GM23338 (cell line): ENCODE results near the gene HIVEP3. TPM values are rescaled to one million over a fixed set of nuclear protein-coding genes. Genes with fewer than 3 reads are reported as not detected.

Experiments
- ATAC-seq: fragments of 200-7000 bp; cut with Tn5 transposase; 3 replicates; pipeline ENCODE4 v1.9.1; 2020
- DNase-seq: peaks from one replicate; pipeline ENCODE4 v3.0.0-alpha.2; 2015; ENCODE audit warnings: low spot score
- H2AFZ ChIP-seq: fragments of 200-600 bp; sonication (generic); 2 replicates; pipeline ENCODE4 v1.8.0; 2016; ENCODE audit warnings: antibody characterized with exemption, mild to moderate bottlenecking, moderate library complexity
- H3F3A ChIP-seq: fragments of 200-600 bp; sonication (generic); replicated peaks from 2 replicates; pipeline ENCODE4 v1.8.0; 2017; ENCODE audit warnings: antibody characterized with exemption, mixed run types, low read depth
- H3K27ac ChIP-seq: fragments of 200-600 bp; sonication (generic); 2 replicates; pipeline ENCODE4 v1.6.1; 2016; ENCODE audit warnings: low read depth
- H3K27me3 ChIP-seq: fragments of 200-600 bp; sonication (generic); 2 replicates; pipeline ENCODE4 v1.8.0; 2016; ENCODE audit warnings: mild to moderate bottlenecking, mixed run types, moderate library complexity; ENCODE audit not compliant: insufficient read depth
- H3K36me3 ChIP-seq: fragments of 200-600 bp; sonication (generic); 2 replicates; pipeline ENCODE4 v1.8.0; 2016; ENCODE audit warnings: mild to moderate bottlenecking; ENCODE audit not compliant: insufficient read depth
- H3K4me1 ChIP-seq: fragments of 200-600 bp; sonication (generic); 2 replicates; pipeline ENCODE4 v1.8.0; 2016; ENCODE audit warnings: mild to moderate bottlenecking, moderate library complexity; ENCODE audit not compliant: insufficient read depth
- H3K4me2 ChIP-seq: fragments of 200-600 bp; sonication (generic); 2 replicates; pipeline ENCODE4 v1.7.1; 2017; ENCODE audit warnings: mixed run types
- H3K4me3 ChIP-seq: fragments of 200-600 bp; sonication (generic); 2 replicates; pipeline ENCODE4 v1.6.1; 2016; ENCODE audit warnings: mixed run types
- H3K79me2 ChIP-seq: fragments of 200-600 bp; sonication (generic); replicated peaks from 2 replicates; pipeline ENCODE4 v1.8.0; 2017; ENCODE audit warnings: mild to moderate bottlenecking; ENCODE audit not compliant: insufficient read depth
- H3K9me2 ChIP-seq: fragments of 200-600 bp; sonication (generic); 2 replicates; pipeline ENCODE4 v1.8.0; 2017; ENCODE audit not compliant: insufficient read depth
- H4K20me1 ChIP-seq: fragments of 200-600 bp; sonication (generic); replicated peaks from 2 replicates; pipeline ENCODE4 v1.8.0; 2017; ENCODE audit warnings: mild to moderate bottlenecking; ENCODE audit not compliant: insufficient read depth
- H3K27ac Mint-ChIP-seq: 2 replicates; pipeline ENCODE4 v1.8.0; 2020; ENCODE audit warnings: inconsistent platforms, mild to moderate bottlenecking, moderate library complexity, mixed read lengths
- H3K27me3 Mint-ChIP-seq: 3 replicates; pipeline ENCODE4 v1.8.0; 2022; ENCODE audit warnings: low read depth, mild to moderate bottlenecking, moderate library complexity, mixed read lengths, inconsistent platforms; ENCODE audit not compliant: insufficient read depth, poor library complexity
- H3K36me3 Mint-ChIP-seq: 3 replicates; pipeline ENCODE4 v1.8.0; 2021; ENCODE audit warnings: low read depth, mild to moderate bottlenecking, inconsistent platforms, moderate library complexity, mixed read lengths
- H3K4me1 Mint-ChIP-seq: 3 replicates; pipeline ENCODE4 v1.8.0; 2020; ENCODE audit warnings: mild to moderate bottlenecking, inconsistent platforms, mixed read lengths
- H3K4me3 Mint-ChIP-seq: 3 replicates; pipeline ENCODE4 v1.8.0; 2021; ENCODE audit warnings: moderate library complexity, mild to moderate bottlenecking, inconsistent platforms, mixed read lengths
- H3K9me3 Mint-ChIP-seq: 3 replicates; pipeline ENCODE4 v1.8.0; 2020; ENCODE audit warnings: moderate library complexity, mild to moderate bottlenecking, inconsistent platforms, mixed read lengths
- CREB1 ChIP-seq: fragments of 250-450 bp; sonication (Bioruptor Pico); IDR thresholded peaks from 2 replicates; pipeline ENCODE4 v1.5.0; 2020; ENCODE audit warnings: low read depth, mild to moderate bottlenecking, moderate library complexity
- EZH2 ChIP-seq: fragments of 200-600 bp; sonication (generic); IDR thresholded peaks from one replicate; pipeline ENCODE4 v1.8.0; 2017; ENCODE audit warnings: antibody characterized with exemption, mild to moderate bottlenecking, low read depth; ENCODE audit not compliant: unreplicated experiment
- EZH2phosphoT487 ChIP-seq: fragments of 200-600 bp; sonication (generic); IDR thresholded peaks from one replicate; pipeline ENCODE4 v1.8.1; 2018; ENCODE audit warnings: antibody characterized with exemption; ENCODE audit not compliant: unreplicated experiment
- JUNB ChIP-seq: IDR thresholded peaks from one replicate; pipeline ENCODE4 v1.6.1; 2016; ENCODE audit warnings: antibody characterized with exemption; ENCODE audit not compliant: unreplicated experiment
- NANOG ChIP-seq: IDR thresholded peaks from 2 replicates; pipeline ENCODE4 v1.6.1; 2016; ENCODE audit warnings: antibody characterized with exemption, borderline replicate concordance
- POLR2AphosphoS5 ChIP-seq: IDR thresholded peaks from 2 replicates; pipeline ENCODE4 v1.6.1; 2016; ENCODE audit warnings: antibody characterized with exemption, low read depth
- STAT1 ChIP-seq: IDR thresholded peaks from one replicate; pipeline ENCODE4 v1.6.1; 2016; ENCODE audit warnings: antibody characterized with exemption; ENCODE audit not compliant: unreplicated experiment
- ZNF114 ChIP-seq: fragments of 250-450 bp; sonication (Bioruptor Pico); IDR thresholded peaks from 2 replicates; pipeline ENCODE4 v1.5.0; 2020; ENCODE audit warnings: mild to moderate bottlenecking, moderate library complexity
- ZNF331 ChIP-seq: fragments of 250-450 bp; sonication (Bioruptor Pico); IDR thresholded peaks from 2 replicates; pipeline ENCODE4 v1.5.0; 2020; ENCODE audit warnings: low read depth, mild to moderate bottlenecking, moderate library complexity
- ZNF462 ChIP-seq: fragments of 250-450 bp; sonication (Bioruptor Pico); IDR thresholded peaks from 2 replicates; pipeline ENCODE4 v1.5.0; 2020; ENCODE audit warnings: mild to moderate bottlenecking, moderate library complexity
- polyA plus RNA-seq: library from polyadenylated mRNA; unstranded; fragments of >200 nt; fragmentation: Nextera tagmentation; extraction: Ambion mirVana; gene quantifications from 2 replicates; pipeline ENCODE4 v1.2.1, GENCODE V29; 2016
- total RNA-seq: library from RNA; depleted of rRNA; stranded (reverse); fragments of >200 nt; shearing (Covaris generic); gene quantifications from 2 replicates; pipeline ENCODE4 v1.2.3, GENCODE V29; 2014
- TF ChIP-seq, protein P1 (sequence below), 2 experiments: fragments of 200-600 bp in 1 of 2; sonication (generic) in 1 of 2; conservative IDR thresholded peaks; 2 replicates each; pipeline versions ENCODE4 v1.5.1 to v1.6.1; 2016 to 2017; ENCODE audit warnings: antibody characterized with exemption in 2 of 2, low read depth in 2 of 2, mild to moderate bottlenecking in 2 of 2, moderate library complexity in 1 of 2
- TF ChIP-seq, protein P2 (sequence below): IDR thresholded peaks from 2 replicates; pipeline ENCODE4 v1.6.1; 2016; ENCODE audit warnings: antibody characterized with exemption

The HIVEP3 gene
- total and polyA plus RNA-seq, 2 experiments from 2014 or later: 0.14 to 0.24 TPM

DNA sequence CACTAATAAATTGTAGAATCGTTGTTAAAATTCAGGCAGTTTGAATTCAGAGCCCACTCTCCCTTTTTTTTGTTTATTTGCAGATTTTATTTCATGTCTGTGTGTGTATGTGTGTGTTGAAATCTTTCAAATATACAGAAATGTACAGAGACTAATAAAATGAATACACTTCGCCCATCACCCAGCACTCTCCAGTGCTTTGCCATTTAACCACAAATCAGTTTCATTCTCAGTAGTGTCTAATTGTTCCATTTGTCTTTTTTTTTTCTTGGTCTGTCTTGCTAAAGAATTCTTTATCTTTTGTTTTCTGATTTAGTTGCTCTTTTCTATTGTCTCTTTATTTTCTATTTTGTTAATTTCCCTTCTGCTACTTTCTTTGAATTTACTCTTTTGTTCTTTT lies 99.7 kb downstream of the HIVEP3 start:
- Histone ChIP-seq H3K4me2 (no peak overlapping the region), H3K9me2 (0 out of 2 replicates have a peak, but pooled peaks cover 3% of the 10 kb centered on the region), H2AFZ (peak overlapping the region; percentile 3; the same call in 1 of the 2 replicates), H3K27me3 (no peaks in the 10 kb centered on the region), H3K36me3 (no peaks in the 10 kb centered on the region), H3K79me2 (no peaks in the 10 kb centered on the region), H4K20me1 (no peaks in the 10 kb centered on the region), H3F3A (no peaks in the 10 kb centered on the region), H3K4me3 (no peak overlapping the region), H3K27ac (no peak overlapping the region), H3K4me1 (peaks cover 12% of the 10 kb centered on the region)
- TF ChIP-seq CREB1 (CRISPR knock-in tag): no peak
- no peak for TF ChIP-seq JUNB
- H3K4me1 Mint-ChIP-seq: peaks cover 21% of the 10 kb centered on the region
- ATAC-seq (no peak), DNase-seq (no peak)
- peaks cover 8% of the 10 kb centered on the region for H3K27me3 Mint-ChIP-seq
- H3K9me3 Mint-ChIP-seq: no peaks in the 10 kb centered on the region; the same call in 2 of the 3 replicates
- H3K4me3 Mint-ChIP-seq: no peak overlapping the region
- no peaks in the 10 kb centered on the region for H3K36me3 Mint-ChIP-seq
- H3K27ac Mint-ChIP-seq: no peak overlapping the region

DNA sequence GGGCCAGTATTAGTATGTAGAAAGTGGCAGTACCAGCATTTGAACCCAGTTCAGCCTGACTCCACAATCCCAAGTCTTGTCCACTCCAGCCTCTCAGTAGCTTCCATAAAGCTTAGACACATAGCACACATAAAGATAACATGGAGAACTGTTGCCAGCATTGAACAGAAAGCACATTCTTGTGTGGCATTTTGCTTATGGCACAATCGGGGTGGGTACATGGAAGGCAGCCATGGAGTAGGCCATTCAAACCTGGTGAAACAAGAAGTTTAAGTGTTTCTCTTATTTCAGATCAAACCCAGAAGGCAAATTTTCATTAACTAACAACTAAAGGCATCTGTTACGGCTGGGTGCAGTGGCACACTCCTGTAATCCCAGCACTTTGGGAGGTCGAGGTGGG lies 102.7 kb downstream of the HIVEP3 start:
- H3K27me3 ChIP-seq: no peaks in the 10 kb centered on the region
- Mint-ChIP-seq H3K4me1 (peaks cover 15% of the 10 kb centered on the region), H3K4me3 (no peak overlapping the region), H3K27ac (no peak overlapping the region), H3K27me3 (peaks cover 1% of the 10 kb centered on the region), H3K36me3 (no peaks in the 10 kb centered on the region), H3K9me3 (no peaks in the 10 kb centered on the region; the same call in 2 of the 3 replicates)
- no peaks in the 10 kb centered on the region for H3K79me2 ChIP-seq
- no peaks in the 10 kb centered on the region for H3K36me3 ChIP-seq
- no peak for DNase-seq
- H3F3A ChIP-seq: no peaks in the 10 kb centered on the region
- no peak for ATAC-seq
- no peaks in the 10 kb centered on the region for H3K4me1 ChIP-seq
- no peaks in the 10 kb centered on the region for H4K20me1 ChIP-seq
- 0 out of 2 replicates have a peak, but pooled peaks cover 3% of the 10 kb centered on the region for H3K9me2 ChIP-seq
- H2AFZ ChIP-seq: no peak overlapping the region
- H3K4me2 ChIP-seq: no peak overlapping the region
- no peak overlapping the region for H3K4me3 ChIP-seq
- no peak overlapping the region for H3K27ac ChIP-seq
- no peak for TF ChIP-seq EZH2phosphoT487
- no peak for TF ChIP-seq POLR2AphosphoS5
- TF ChIP-seq NANOG: no peak
- TF ChIP-seq ZNF331 (CRISPR knock-in tag): no peak
- TF ChIP-seq JUNB: no peak
- TF ChIP-seq, protein P1, sequence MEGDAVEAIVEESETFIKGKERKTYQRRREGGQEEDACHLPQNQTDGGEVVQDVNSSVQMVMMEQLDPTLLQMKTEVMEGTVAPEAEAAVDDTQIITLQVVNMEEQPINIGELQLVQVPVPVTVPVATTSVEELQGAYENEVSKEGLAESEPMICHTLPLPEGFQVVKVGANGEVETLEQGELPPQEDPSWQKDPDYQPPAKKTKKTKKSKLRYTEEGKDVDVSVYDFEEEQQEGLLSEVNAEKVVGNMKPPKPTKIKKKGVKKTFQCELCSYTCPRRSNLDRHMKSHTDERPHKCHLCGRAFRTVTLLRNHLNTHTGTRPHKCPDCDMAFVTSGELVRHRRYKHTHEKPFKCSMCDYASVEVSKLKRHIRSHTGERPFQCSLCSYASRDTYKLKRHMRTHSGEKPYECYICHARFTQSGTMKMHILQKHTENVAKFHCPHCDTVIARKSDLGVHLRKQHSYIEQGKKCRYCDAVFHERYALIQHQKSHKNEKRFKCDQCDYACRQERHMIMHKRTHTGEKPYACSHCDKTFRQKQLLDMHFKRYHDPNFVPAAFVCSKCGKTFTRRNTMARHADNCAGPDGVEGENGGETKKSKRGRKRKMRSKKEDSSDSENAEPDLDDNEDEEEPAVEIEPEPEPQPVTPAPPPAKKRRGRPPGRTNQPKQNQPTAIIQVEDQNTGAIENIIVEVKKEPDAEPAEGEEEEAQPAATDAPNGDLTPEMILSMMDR (conservative IDR thresholded peaks at IDR 0.05; ENCODE audit: low read depth in 2 of 2): no peak
- TF ChIP-seq ZNF114 (CRISPR knock-in tag): no peak
- TF ChIP-seq, protein P2, sequence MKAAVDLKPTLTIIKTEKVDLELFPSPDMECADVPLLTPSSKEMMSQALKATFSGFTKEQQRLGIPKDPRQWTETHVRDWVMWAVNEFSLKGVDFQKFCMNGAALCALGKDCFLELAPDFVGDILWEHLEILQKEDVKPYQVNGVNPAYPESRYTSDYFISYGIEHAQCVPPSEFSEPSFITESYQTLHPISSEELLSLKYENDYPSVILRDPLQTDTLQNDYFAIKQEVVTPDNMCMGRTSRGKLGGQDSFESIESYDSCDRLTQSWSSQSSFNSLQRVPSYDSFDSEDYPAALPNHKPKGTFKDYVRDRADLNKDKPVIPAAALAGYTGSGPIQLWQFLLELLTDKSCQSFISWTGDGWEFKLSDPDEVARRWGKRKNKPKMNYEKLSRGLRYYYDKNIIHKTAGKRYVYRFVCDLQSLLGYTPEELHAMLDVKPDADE: no peak
- TF ChIP-seq ZNF462 (CRISPR knock-in tag): no peak
- no peak for TF ChIP-seq STAT1
- TF ChIP-seq EZH2: no peak
